ENCODE data around the gene NDUFA11.

The NDUFA11 gene

GRCh38 chr19:5931251-5931650, 27.7 kb upstream of the NDUFA11 start:
- no peak for TF ChIP-seq CTCF (IDR thresholded peaks at IDR 0.05)

- TF ChIP-seq CTCF (IDR thresholded peaks at IDR 0.05) = no peak
Measured at GRCh38 chr19:5929625-5930024, 26.0 kb upstream of the NDUFA11 start.

GRCh38 chr19:5929179-5929578, 25.6 kb upstream of the NDUFA11 start:
- no peak for TF ChIP-seq CTCF (IDR thresholded peaks at IDR 0.05)

GRCh38 chr19:5927441-5927821, 23.8 kb upstream of the NDUFA11 start:
- no peak for TF ChIP-seq CTCF (IDR thresholded peaks at IDR 0.05)

GRCh38 chr19:5926641-5927440, 23.3 kb upstream of the NDUFA11 start:
- no peak for TF ChIP-seq CTCF (IDR thresholded peaks at IDR 0.05)

GRCh38 chr19:5925830-5926427, 22.3 kb upstream of the NDUFA11 start:
- no peak for TF ChIP-seq CTCF (IDR thresholded peaks at IDR 0.05)

GRCh38 chr19:5923356-5923755, 19.8 kb upstream of the NDUFA11 start:
- no peak for TF ChIP-seq CTCF (IDR thresholded peaks at IDR 0.05)
